ENCODE results near the gene SIK2. TPM values are rescaled to one million over a fixed set of nuclear protein-coding genes. Genes with fewer than 3 reads are reported as not detected.

SIK2 gene
- total and polyA plus RNA-seq, 2 donors (not counting 3 experiments of a cell fraction or from before 2014, with no cell fraction given) = 14.6 to 17.1 TPM

GRCh38 chr11:111703576-111703975, 101.3 kb downstream of the SIK2 start:
- Histone ChIP-seq H3K9ac (replicated peaks; ENCODE audit: extremely low read depth, insufficient read depth, low read length) (no peak overlapping the region), H3K4me2 (ENCODE audit: insufficient read depth, low read length) (no peak overlapping the region), H3K4me1 (ENCODE audit: control insufficient read depth, extremely low read depth, insufficient read depth, low read length) (peaks cover 15% of the 10 kb centered on the region), H3K36me3 (ENCODE audit: control insufficient read depth in 2 of 2, extremely low read depth in 1 of 2, insufficient read depth in 2 of 2, low read length in 2 of 2) (peaks cover 0 to 5% of the 10 kb centered on the region in 2 experiments), H3K9me3 (replicated peaks; ENCODE audit: control insufficient read depth, insufficient read depth, low read length) (no peaks in the 10 kb centered on the region), H3K9me1 (replicated peaks; ENCODE audit: control insufficient read depth, extremely low read depth, insufficient read depth, low read length) (no peaks in the 10 kb centered on the region), H3K4me3 (replicated peaks in 1 of 3; ENCODE audit: insufficient read depth in 1 of 3, low read depth in 1 of 3, low read length in 3 of 3) (no peak overlapping the region), H3K79me2 (ENCODE audit: control insufficient read depth, insufficient read depth, low read length) (no peaks in the 10 kb centered on the region), H3K27me3 (ENCODE audit: control insufficient read depth in 2 of 2, insufficient read depth in 2 of 2, low read length in 2 of 2) (no peaks in the 10 kb centered on the region), H2AFZ (ENCODE audit: low read depth, low read length) (no peak overlapping the region), H4K20me1 (replicated peaks; ENCODE audit: control insufficient read depth, extremely low read depth, insufficient read depth, low read length) (no peaks in the 10 kb centered on the region), H3K27ac (ENCODE audit: insufficient read depth, low read depth, low read length) (no peak overlapping the region)
- FAIRE-seq (no peak), DNase-seq (ENCODE audit: low read depth, low spot score) (no peak)
- dilution Hi-C loops (cut with MboI; ENCODE audit: extremely low pct_ligation_motif_present, low sequenced_read_pairs) (no loop called here), intact Hi-C loops (cut with micrococcal nuclease) (no loop called here)
- TF ChIP-seq EZH2 (IDR thresholded peaks at IDR 0.05; ENCODE audit: borderline replicate concordance, low read depth, low read length, severe bottlenecking) = no peak
- TF ChIP-seq FOS (IDR thresholded peaks at IDR 0.05; ENCODE audit: borderline replicate concordance, insufficient read depth, low read length) = no peak
- no peak for TF ChIP-seq JUN (IDR thresholded peaks at IDR 0.05; ENCODE audit: borderline replicate concordance, insufficient read depth, insufficient read length, low read depth)
- no peak for TF ChIP-seq CTCF (IDR thresholded peaks at IDR 0.05; ENCODE audit: extremely low read depth in 1 of 2, insufficient read depth in 1 of 2, low read depth in 1 of 2, low read length in 2 of 2)
- TF ChIP-seq MYC (IDR thresholded peaks at IDR 0.05; ENCODE audit: low read depth, low read length) = no peak
- no peak for TF ChIP-seq MAX (IDR thresholded peaks at IDR 0.05; ENCODE audit: insufficient read depth, insufficient read length)
- TF ChIP-seq POLR2A (IDR thresholded peaks at IDR 0.05; ENCODE audit: low read depth, low read length) = no peak
- TF ChIP-seq POLR2AphosphoS5 (IDR thresholded peaks at IDR 0.05; ENCODE audit: insufficient read depth, low read depth, low read length) = no peak
- no peak for TF ChIP-seq GATA2 (IDR thresholded peaks at IDR 0.05; ENCODE audit: insufficient read depth, insufficient read length, low read depth, low read length)
- ChIA-PET CTCF (interaction anchor here (1.7 kb wide), 1 partner anchor 99 kb away, joined by 9 read pairs; no protein-coding TSS in a partner anchor), POLR2A (no interaction called here)
- no TSS peak for BruUV-seq (replicated peaks)
